ENCODE measurements around the gene ABL1. TPM values are rescaled to one million over a fixed set of nuclear protein-coding genes. Genes with fewer than 3 reads are reported as not detected.

ABL1 gene
- total RNA-seq, 1 experiment from 2014 or later = 83.6 TPM

GRCh38 chr9:130881516-130881915 lies 46.5 kb downstream of the ABL1 start:
- Mint-ChIP-seq H3K9me3 (no peaks in the 10 kb centered on the region), H3K27ac (no peak overlapping the region), H3K27me3 (ENCODE audit: low read depth) (no peaks in the 10 kb centered on the region), H3K4me1 (peaks cover 3 to 5% of the 10 kb centered on the region in 2 experiments; a peak in 3 of 4 replicates), H3K4me3 (no peak overlapping the region), H3K36me3 (ENCODE audit: insufficient read depth in 1 of 3, low read depth in 3 of 3) (peaks cover 46 to 86% (median 82%) of the 10 kb centered on the region in 3 experiments)
- no peaks in the 10 kb centered on the region for H3K9me3 ChIP-seq (ENCODE audit: control insufficient read depth, low read depth, low read length)
- no peaks in the 10 kb centered on the region for H3K4me1 ChIP-seq (ENCODE audit: insufficient read depth, low read length)
- DNase-seq = no peak
- no peak overlapping the region for H2BK120ac ChIP-seq (ENCODE audit: low read depth, low read length, poor library complexity, severe bottlenecking)
- no peaks in the 10 kb centered on the region for H3K79me1 ChIP-seq (ENCODE audit: insufficient read depth, low read depth, low read length, poor library complexity, severe bottlenecking)
- no peak overlapping the region for H2AK5ac ChIP-seq (ENCODE audit: insufficient read length, low read length)
- no peaks in the 10 kb centered on the region for H3K79me2 ChIP-seq (ENCODE audit: insufficient read depth, low read length)
- no peak overlapping the region for H3K4me2 ChIP-seq (ENCODE audit: insufficient read depth, insufficient read length, low read length)
- H3K14ac ChIP-seq (ENCODE audit: insufficient read depth, low read length) = no peak overlapping the region
- no peak overlapping the region for H2BK12ac ChIP-seq (ENCODE audit: insufficient read length, low read depth, low read length)
- no peak overlapping the region for H4K8ac ChIP-seq (replicated peaks; ENCODE audit: insufficient read length, low read depth, low read length)
- WGBS (ENCODE audit: extremely low coverage, insufficient read length, low lambda C conversion rate) = no CpG with 5 or more reads among the region's 6 CpGs
- H4K91ac ChIP-seq (ENCODE audit: insufficient read length, low read depth, low read length) = no peak overlapping the region
- H2BK15ac ChIP-seq (ENCODE audit: low read depth, low read length) = no peak overlapping the region
- H2AFZ ChIP-seq (ENCODE audit: low read length) = no peak overlapping the region
- H3K23me2 ChIP-seq (ENCODE audit: insufficient read length, low read depth, low read length, poor library complexity, severe bottlenecking) = no peaks in the 10 kb centered on the region
- H3K27ac ChIP-seq (ENCODE audit: insufficient read length, low read depth, low read length) = no peak overlapping the region
- H3K27me3 ChIP-seq (ENCODE audit: insufficient read depth, low read length) = no peaks in the 10 kb centered on the region
- H3K18ac ChIP-seq (ENCODE audit: insufficient read length, low read depth, low read length) = no peak overlapping the region
- H3K23ac ChIP-seq (ENCODE audit: insufficient read length, low read depth, low read length) = no peak overlapping the region
- H3T11ph ChIP-seq (ENCODE audit: low read length) = no peak overlapping the region
- H3K9ac ChIP-seq (ENCODE audit: extremely low read depth, insufficient read length, low read length) = no peak overlapping the region
- H2BK20ac ChIP-seq (ENCODE audit: low read depth, low read length, poor library complexity, severe bottlenecking) = no peak overlapping the region
- no peak overlapping the region for H3K4ac ChIP-seq (ENCODE audit: low read depth, low read length)
- no peak for TF ChIP-seq CTCF (conservative IDR thresholded peaks at IDR 0.05)
- no peak overlapping the region for H3K56ac ChIP-seq (ENCODE audit: insufficient read length, low read depth, low read length)
- H2BK5ac ChIP-seq (ENCODE audit: insufficient read length, low read length) = no peak overlapping the region
- peaks cover 2% of the 10 kb centered on the region for H4K20me1 ChIP-seq (ENCODE audit: control insufficient read depth, insufficient read depth, insufficient read length)
- H4K5ac ChIP-seq (ENCODE audit: insufficient read length, low read depth, low read length) = no peak overlapping the region
